Cardiac fibroblast (primary cell): Measurements from ENCODE around the gene ROR2.

ENCODE experiments used
- DNase-seq, 2 donors: peaks; one replicate each; pipeline versions ENCODE4 v3.0.0 to v3.0.0-alpha.2; 2010; ENCODE audit warnings: low read depth in 2 of 2
- H3K4me3 ChIP-seq, 2 donors: replicated peaks in 1 of 2; 1 replicate in 1 of 2; 2 replicates in 1 of 2; pipeline ENCODE4 v1.5.1; 2011; ENCODE audit warnings: low read depth in 2 of 2, low read length in 2 of 2, mild to moderate bottlenecking in 2 of 2, moderate library complexity in 1 of 2
- CTCF ChIP-seq: IDR thresholded peaks from one replicate; pipeline ENCODE4 v1.5.1; 2011; ENCODE audit warnings: low read depth, mild to moderate bottlenecking, low read length, inconsistent platforms

Gene ROR2

GRCh38 chr9:91908746-91909145 is 41.3 kb downstream of the ROR2 start:
- no peak overlapping the region for H3K4me3 ChIP-seq
- DNase-seq, result peak in 1 of 2 donors; percentile 55
- TF ChIP-seq CTCF, result no peak

GRCh38 chr9:91908293-91908623 is 41.8 kb downstream of the ROR2 start:
- no peak for TF ChIP-seq CTCF
- no peak overlapping the region for H3K4me3 ChIP-seq
- no peak for DNase-seq

GRCh38 chr9:91907484-91908292 is 42.3 kb downstream of the ROR2 start:
- H3K4me3 ChIP-seq, result no peak overlapping the region
- no peak for TF ChIP-seq CTCF
- peak in 1 of 2 donors; percentile 42 for DNase-seq

- DNase-seq, result no peak
- TF ChIP-seq CTCF, result no peak
- H3K4me3 ChIP-seq, result peak overlapping the region in 1 of 2 donors; percentile 1
Observed at GRCh38 chr9:91905991-91906469, 44.0 kb downstream of the ROR2 start.

GRCh38 chr9:91905237-91905650 is 44.8 kb downstream of the ROR2 start:
- no peak for DNase-seq
- TF ChIP-seq CTCF, result no peak
- no peak overlapping the region for H3K4me3 ChIP-seq

- H3K4me3 ChIP-seq, result no peak overlapping the region
- no peak for TF ChIP-seq CTCF
- no peak for DNase-seq
Observed at GRCh38 chr9:91904588-91905236, 45.3 kb downstream of the ROR2 start.
